ENCODE results near the gene ZNF70. TPM values are rescaled to one million over a fixed set of nuclear protein-coding genes. Genes with fewer than 3 reads are reported as not detected.

Gene ZNF70
- total RNA-seq, 6 experiments from 2014 or later = 0.51 to 1.2 (median 0.85) TPM

GRCh38 chr22:23783265-23784150 lies 32.6 kb upstream of the ZNF70 start:
- no peaks in the 10 kb centered on the region for H3K9me3 ChIP-seq
- peak overlapping the region in 1 of 3 donors; percentile 16 for H3K27ac ChIP-seq
- DNase-seq = no peak
- H3K36me3 ChIP-seq = no peaks in the 10 kb centered on the region
- 66% methylated on average over 4 of the region's 15 CpGs for WGBS (ENCODE audit: insufficient coverage, low coverage, low lambda C conversion rate, missing lambda C conversion rate)
- intact Hi-C loops (cut with DNase I) = no loop called here
- TF ChIP-seq CTCF (IDR thresholded peaks at IDR 0.05) (no peak), POLR2A (IDR thresholded peaks at IDR 0.05) (no peak)
- ATAC-seq = no peak
- no peak overlapping the region for H3K4me3 ChIP-seq
- no peaks in the 10 kb centered on the region for H3K27me3 ChIP-seq
- H3K4me1 ChIP-seq = peaks cover 0 to 38% (median 9%) of the 10 kb centered on the region in 4 donors

GRCh38 chr22:23782703-23783102 lies 31.8 kb upstream of the ZNF70 start:
- DNase-seq (no peak), ATAC-seq (no peak)
- intact Hi-C loops (cut with DNase I) = no loop called here
- no peaks in the 10 kb centered on the region for H3K9me3 ChIP-seq
- no peaks in the 10 kb centered on the region for H3K36me3 ChIP-seq
- no peak overlapping the region for H3K27ac ChIP-seq
- H3K27me3 ChIP-seq = no peaks in the 10 kb centered on the region
- no peak for TF ChIP-seq POLR2A (IDR thresholded peaks at IDR 0.05)
- TF ChIP-seq CTCF (IDR thresholded peaks at IDR 0.05) = no peak
- no peak overlapping the region for H3K4me3 ChIP-seq
- no CpG with 5 or more reads among the region's 1 CpG for WGBS (ENCODE audit: insufficient coverage, low coverage, low lambda C conversion rate, missing lambda C conversion rate)
- H3K4me1 ChIP-seq = peaks cover 0 to 30% (median 9%) of the 10 kb centered on the region in 4 donors

DNA sequence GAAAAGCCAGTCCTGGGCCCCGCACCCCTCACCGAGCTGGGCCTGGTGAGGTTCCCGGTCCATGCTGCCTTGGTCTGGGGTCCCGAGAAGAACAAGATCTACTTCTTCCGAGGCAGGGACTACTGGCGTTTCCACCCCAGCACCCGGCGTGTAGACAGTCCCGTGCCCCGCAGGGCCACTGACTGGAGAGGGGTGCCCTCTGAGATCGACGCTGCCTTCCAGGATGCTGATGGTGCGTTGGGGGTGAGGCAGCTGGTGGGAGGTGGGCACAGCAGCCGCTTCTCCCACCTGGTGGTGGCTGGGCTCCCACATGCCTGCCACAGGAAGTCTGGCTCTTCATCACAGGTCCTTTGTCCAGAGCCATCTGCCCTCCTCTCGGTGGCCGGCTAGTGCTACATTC lies 31.3 kb upstream of the ZNF70 start:
- no CpG with 5 or more reads among the region's 16 CpGs for WGBS (ENCODE audit: insufficient coverage, low coverage, low lambda C conversion rate, missing lambda C conversion rate)
- peaks cover 0 to 27% (median 9%) of the 10 kb centered on the region in 4 donors for H3K4me1 ChIP-seq
- DNase-seq = no peak
- no peaks in the 10 kb centered on the region for H3K27me3 ChIP-seq
- no peaks in the 10 kb centered on the region for H3K9me3 ChIP-seq
- H3K27ac ChIP-seq = no peak overlapping the region
- intact Hi-C loops (cut with DNase I) = no loop called here
- no peak for TF ChIP-seq CTCF (IDR thresholded peaks at IDR 0.05)
- TF ChIP-seq POLR2A (IDR thresholded peaks at IDR 0.05) = no peak
- no peak for ATAC-seq
- no peak overlapping the region for H3K4me3 ChIP-seq
- H3K36me3 ChIP-seq = no peaks in the 10 kb centered on the region

- Histone ChIP-seq H3K27me3 (no peaks in the 10 kb centered on the region), H3K4me1 (peaks cover 0 to 26% (median 9%) of the 10 kb centered on the region in 4 donors), H3K9me3 (no peaks in the 10 kb centered on the region), H3K4me3 (no peak overlapping the region), H3K27ac (no peak overlapping the region), H3K36me3 (no peaks in the 10 kb centered on the region)
- WGBS (ENCODE audit: insufficient coverage, low coverage, low lambda C conversion rate, missing lambda C conversion rate) = 49% methylated on average over 3 of the region's 14 CpGs
- no peak for ATAC-seq
- DNase-seq = no peak
- TF ChIP-seq POLR2A (IDR thresholded peaks at IDR 0.05) (no peak), CTCF (IDR thresholded peaks at IDR 0.05) (no peak)
- intact Hi-C loops (cut with DNase I) = no loop called here
These were observed 30.7 kb upstream of the ZNF70 start for GRCh38 chr22:23781511-23782183.

Measured in right lobe of liver (tissue), 6 donors.